ENCODE measurements around the gene PAX3.

The PAX3 gene

DNA sequence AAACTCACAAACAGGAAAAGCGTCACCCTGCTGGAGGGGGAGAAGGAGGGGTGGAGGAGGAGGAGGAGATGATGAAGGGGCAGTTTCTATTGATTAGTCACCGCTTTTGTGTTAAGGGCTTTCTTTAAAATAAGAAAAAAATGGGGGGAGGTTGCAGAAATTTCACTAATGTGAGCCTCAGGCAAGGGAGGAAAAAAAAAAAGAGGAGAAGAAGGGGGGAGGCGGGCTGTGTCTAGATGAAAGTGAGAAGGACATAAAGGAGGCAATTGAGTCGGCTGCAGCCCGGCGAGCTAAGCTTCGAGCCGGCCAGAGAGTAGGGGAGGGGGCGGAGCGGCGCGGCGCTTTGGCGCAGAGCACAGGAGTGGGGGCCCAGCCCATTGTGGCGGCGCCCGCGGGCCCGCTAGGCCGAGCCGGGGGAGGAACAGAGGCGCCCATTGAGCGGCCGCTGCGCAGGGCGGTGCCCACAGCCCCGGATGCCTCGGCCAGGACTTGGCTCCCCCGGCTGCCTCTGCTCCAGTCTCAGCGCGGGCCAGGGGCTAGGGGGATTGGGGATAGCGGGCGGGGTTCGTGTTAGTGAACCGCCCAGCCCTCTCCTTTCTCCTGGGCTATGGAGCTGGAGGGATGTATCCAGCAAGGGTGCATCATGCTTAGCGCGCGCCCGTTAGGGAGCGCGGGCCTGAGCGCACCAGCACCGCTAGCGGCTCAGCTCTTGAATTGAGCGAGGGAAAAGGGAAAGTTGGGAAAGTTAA lies 7.9 kb downstream of the PAX3 start:
- no peak for TF ChIP-seq EZH2 (IDR thresholded peaks at IDR 0.05)
- TF ChIP-seq POLR2AphosphoS5 (IDR thresholded peaks at IDR 0.05; ENCODE audit: borderline replicate concordance, low read depth, low read length): no peak
- H3K4me3 ChIP-seq: no peak overlapping the region
- no peak overlapping the region for H3K9ac ChIP-seq (ENCODE audit: insufficient read length)
- DNase-seq (ENCODE audit: low read depth, low spot score): no peak
- peaks cover 75% of the 10 kb centered on the region for H3K36me3 ChIP-seq (ENCODE audit: insufficient read depth, low read length)
- H3K27ac ChIP-seq: peak overlapping the region; percentile 38; the same call in 1 of the 2 replicates
- no peaks in the 10 kb centered on the region for H3K9me3 ChIP-seq (ENCODE audit: low read depth, low read length)

DNA sequence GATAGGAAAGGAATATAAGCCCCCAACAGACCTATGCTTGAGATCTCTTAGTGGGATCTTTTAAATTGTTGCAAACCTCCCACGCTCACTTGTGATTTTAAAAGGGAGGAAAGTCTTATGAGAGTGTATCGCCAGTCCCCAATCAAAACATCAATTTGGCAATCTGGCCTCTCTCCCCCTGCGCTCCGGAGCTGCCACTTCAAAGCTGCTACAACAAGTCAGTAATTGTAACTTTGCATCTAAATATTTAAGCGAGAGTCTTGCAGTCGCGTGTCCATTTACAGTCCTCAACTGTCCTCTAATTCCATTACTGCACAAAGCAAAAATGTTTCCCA lies 8.4 kb downstream of the PAX3 start:
- no peak for TF ChIP-seq EZH2 (IDR thresholded peaks at IDR 0.05)
- no peak for TF ChIP-seq POLR2AphosphoS5 (IDR thresholded peaks at IDR 0.05; ENCODE audit: borderline replicate concordance, low read depth, low read length)
- TF ChIP-seq FOXP2 (optimal IDR thresholded peaks at IDR 0.05; ENCODE audit: control extremely low read depth, extremely low read length, insufficient read depth): no peak
- DNase-seq (ENCODE audit: low read depth, low spot score): no peak
- H3K9me3 ChIP-seq (ENCODE audit: low read depth, low read length): no peaks in the 10 kb centered on the region
- H3K27ac ChIP-seq: peak overlapping the region; percentile 38; the same call in 1 of the 2 replicates
- no peak overlapping the region for H3K4me3 ChIP-seq
- no peak overlapping the region for H3K9ac ChIP-seq (ENCODE audit: insufficient read length)
- peaks cover 70% of the 10 kb centered on the region for H3K36me3 ChIP-seq (ENCODE audit: insufficient read depth, low read length)

DNA sequence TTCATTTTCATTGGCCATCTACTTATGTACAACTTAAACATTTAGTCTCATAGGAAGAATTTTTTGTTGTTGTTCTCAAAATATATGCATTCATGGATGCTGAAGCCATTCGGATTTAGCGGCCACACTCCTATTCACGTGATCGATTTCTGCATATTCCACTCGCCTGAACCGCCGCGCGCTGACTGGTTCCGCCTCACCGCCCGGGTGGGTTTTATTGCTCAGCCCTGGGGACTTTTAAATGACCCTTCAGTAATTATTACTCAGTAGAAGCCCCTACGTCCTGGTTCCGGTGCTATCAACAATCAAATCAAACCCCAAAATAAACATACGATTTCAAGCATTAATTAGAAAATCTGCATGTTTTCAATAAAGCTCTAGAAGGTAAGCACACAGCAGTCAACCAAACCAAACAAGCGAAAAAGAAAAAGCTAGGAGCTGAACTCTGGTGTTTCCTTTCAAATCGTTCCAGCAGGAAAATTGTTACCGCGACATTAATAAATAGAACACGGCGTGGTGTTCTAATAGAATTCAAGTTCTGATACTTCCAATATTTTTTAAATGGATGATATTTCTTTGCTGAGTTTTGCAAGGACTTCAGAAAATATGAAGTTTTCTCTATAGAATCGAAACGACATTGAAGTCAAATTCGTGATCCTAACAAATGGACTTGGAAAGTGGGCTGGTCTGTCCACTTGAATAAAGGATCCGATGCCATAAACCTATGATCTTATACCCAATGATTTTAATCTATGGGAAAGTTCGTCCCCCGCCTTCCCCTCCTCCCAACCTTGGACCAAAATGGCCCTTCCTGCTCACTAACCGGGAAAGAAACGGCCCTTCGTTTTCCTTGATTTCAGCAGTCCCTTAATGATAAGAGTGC lies 9.3 kb downstream of the PAX3 start:
- Histone ChIP-seq H3K9me3 (ENCODE audit: low read depth, low read length) (no peaks in the 10 kb centered on the region), H3K36me3 (ENCODE audit: insufficient read depth, low read length) (peaks cover 67% of the 10 kb centered on the region), H3K27ac (no peak overlapping the region), H3K9ac (ENCODE audit: insufficient read length) (no peak overlapping the region), H3K4me3 (no peak overlapping the region)
- TF ChIP-seq EZH2 (IDR thresholded peaks at IDR 0.05): no peak
- no peak for TF ChIP-seq FOXP2 (optimal IDR thresholded peaks at IDR 0.05; ENCODE audit: control extremely low read depth, extremely low read length, insufficient read depth)
- no peak for TF ChIP-seq POLR2AphosphoS5 (IDR thresholded peaks at IDR 0.05; ENCODE audit: borderline replicate concordance, low read depth, low read length)
- DNase-seq (ENCODE audit: low read depth, low spot score): no peak

DNA sequence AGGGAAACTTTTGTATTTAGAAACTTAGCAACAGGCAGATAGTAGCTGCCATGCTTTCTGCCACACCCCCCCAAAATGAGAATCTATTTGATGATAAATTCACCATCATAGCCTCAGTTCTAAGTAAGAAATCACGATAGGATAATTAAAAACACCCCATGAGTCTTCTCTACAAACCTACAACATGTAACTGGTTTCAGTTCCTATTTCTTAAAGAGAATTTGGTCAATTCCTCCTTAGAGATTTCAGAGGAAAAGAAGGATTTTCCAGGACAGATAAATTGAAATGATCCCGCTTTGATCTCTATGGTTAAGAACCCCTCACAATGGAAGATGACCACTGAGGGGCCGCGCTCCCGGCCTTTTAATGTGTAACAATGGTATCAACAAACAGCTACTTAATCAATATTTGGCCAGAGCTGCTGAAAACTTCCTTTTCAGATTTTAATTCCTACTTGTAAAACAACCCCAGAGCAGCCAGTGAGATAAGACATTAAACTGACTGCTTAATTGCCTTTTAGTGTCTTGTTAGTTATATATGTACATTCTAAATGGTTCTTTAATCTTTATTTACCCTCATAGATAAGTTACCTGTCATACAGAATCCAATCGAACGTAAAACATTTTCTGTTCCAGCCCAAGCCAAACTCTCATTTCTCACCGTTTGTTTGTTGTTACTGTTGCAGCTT lies 10.1 kb downstream of the PAX3 start:
- H3K27ac ChIP-seq: no peak overlapping the region
- no peak for DNase-seq (ENCODE audit: low read depth, low spot score)
- no peaks in the 10 kb centered on the region for H3K9me3 ChIP-seq (ENCODE audit: low read depth, low read length)
- H3K4me3 ChIP-seq: no peak overlapping the region
- H3K36me3 ChIP-seq (ENCODE audit: insufficient read depth, low read length): peaks cover 60% of the 10 kb centered on the region
- no peak for TF ChIP-seq POLR2AphosphoS5 (IDR thresholded peaks at IDR 0.05; ENCODE audit: borderline replicate concordance, low read depth, low read length)
- TF ChIP-seq FOXP2 (optimal IDR thresholded peaks at IDR 0.05; ENCODE audit: control extremely low read depth, extremely low read length, insufficient read depth): no peak
- TF ChIP-seq EZH2 (IDR thresholded peaks at IDR 0.05): no peak
- H3K9ac ChIP-seq (ENCODE audit: insufficient read length): no peak overlapping the region

DNA sequence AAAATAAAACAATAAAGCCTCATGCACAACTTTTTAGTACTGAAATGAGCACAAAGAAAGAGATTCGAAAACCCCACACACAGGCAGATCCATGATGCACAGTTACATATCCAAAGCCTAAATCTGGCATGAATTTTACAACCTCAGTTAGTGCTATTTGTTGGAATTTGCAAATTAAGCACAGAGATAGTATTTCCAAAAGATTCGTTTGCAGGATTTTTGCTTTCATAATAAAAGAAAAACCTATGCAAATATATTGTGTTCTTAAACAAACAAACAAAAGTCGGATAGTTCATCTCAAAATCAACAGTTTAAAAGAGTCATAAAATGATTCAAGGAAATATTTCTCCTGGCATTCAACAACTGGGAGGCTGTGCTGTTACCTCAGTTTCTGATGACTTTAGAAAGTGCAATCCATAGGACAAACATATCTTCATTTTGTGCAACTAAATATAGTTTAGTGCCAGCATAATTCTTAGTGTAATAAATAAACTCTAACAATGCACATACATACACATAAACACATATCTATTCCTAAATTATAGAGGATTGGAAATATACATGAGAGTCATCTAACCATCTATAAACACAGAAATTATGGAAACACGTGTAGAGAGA lies 10.8 kb downstream of the PAX3 start:
- TF ChIP-seq FOXP2 (optimal IDR thresholded peaks at IDR 0.05; ENCODE audit: control extremely low read depth, extremely low read length, insufficient read depth): no peak
- no peak for TF ChIP-seq EZH2 (IDR thresholded peaks at IDR 0.05)
- no peak for TF ChIP-seq POLR2AphosphoS5 (IDR thresholded peaks at IDR 0.05; ENCODE audit: borderline replicate concordance, low read depth, low read length)
- H3K9ac ChIP-seq (ENCODE audit: insufficient read length): no peak overlapping the region
- H3K4me3 ChIP-seq: no peak overlapping the region
- H3K27ac ChIP-seq: no peak overlapping the region
- no peak for DNase-seq (ENCODE audit: low read depth, low spot score)
- peaks cover 54% of the 10 kb centered on the region for H3K36me3 ChIP-seq (ENCODE audit: insufficient read depth, low read length)
- no peaks in the 10 kb centered on the region for H3K9me3 ChIP-seq (ENCODE audit: low read depth, low read length)

DNA sequence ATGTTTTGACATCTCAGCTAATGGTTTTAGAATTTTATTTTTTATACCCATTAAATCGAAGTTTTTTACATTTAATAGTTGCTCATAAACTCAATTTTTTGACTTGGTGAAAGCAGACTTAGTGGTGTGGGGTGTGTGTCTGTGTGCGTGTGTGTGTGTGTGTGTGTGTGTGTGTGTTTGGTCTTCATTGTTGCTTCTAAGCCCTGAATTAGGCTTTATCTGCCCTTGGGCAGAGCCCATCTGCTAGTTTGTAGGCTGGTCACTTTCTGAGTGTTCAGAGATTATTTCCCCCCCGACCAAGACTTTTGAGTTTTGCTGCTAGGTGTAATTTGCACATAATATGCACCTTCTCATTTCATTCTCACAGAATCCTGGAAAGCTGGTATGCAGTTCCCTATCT lies 14.3 kb downstream of the PAX3 start:
- H3K27ac ChIP-seq: no peak overlapping the region
- no peak for TF ChIP-seq POLR2AphosphoS5 (IDR thresholded peaks at IDR 0.05; ENCODE audit: borderline replicate concordance, low read depth, low read length)
- no peak for TF ChIP-seq EZH2 (IDR thresholded peaks at IDR 0.05)
- no peak for TF ChIP-seq FOXP2 (optimal IDR thresholded peaks at IDR 0.05; ENCODE audit: control extremely low read depth, extremely low read length, insufficient read depth)
- H3K9me3 ChIP-seq (ENCODE audit: low read depth, low read length): no peaks in the 10 kb centered on the region
- peaks cover 28% of the 10 kb centered on the region for H3K36me3 ChIP-seq (ENCODE audit: insufficient read depth, low read length)
- no peak for DNase-seq (ENCODE audit: low read depth, low spot score)
- no peak overlapping the region for H3K9ac ChIP-seq (ENCODE audit: insufficient read length)
- H3K4me3 ChIP-seq: no peak overlapping the region

DNA sequence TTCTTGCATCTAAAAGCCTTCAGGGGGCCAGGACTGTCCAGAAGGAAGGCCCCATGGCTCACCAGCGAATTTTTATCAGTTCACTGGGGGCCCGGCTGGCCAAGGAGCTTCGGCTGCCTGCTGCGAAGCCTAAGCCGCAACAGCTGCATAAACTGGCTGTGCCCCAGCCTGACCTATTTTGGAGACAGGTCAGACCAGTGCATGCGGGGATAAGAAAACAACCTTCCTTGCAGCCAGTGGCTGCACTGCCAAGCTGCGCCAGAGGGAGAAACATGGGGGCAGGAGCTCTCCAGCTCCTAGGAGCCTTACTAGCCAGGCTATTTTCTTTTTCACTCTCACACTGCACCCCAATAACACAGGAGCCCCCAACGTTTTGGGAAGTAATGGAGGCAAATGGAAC lies 15.2 kb downstream of the PAX3 start:
- Histone ChIP-seq H3K4me3 (no peak overlapping the region), H3K36me3 (ENCODE audit: insufficient read depth, low read length) (peaks cover 19% of the 10 kb centered on the region), H3K9ac (ENCODE audit: insufficient read length) (no peak overlapping the region), H3K9me3 (ENCODE audit: low read depth, low read length) (no peaks in the 10 kb centered on the region), H3K27ac (no peak overlapping the region)
- no peak for DNase-seq (ENCODE audit: low read depth, low spot score)
- no peak for TF ChIP-seq EZH2 (IDR thresholded peaks at IDR 0.05)
- TF ChIP-seq FOXP2 (optimal IDR thresholded peaks at IDR 0.05; ENCODE audit: control extremely low read depth, extremely low read length, insufficient read depth): no peak
- TF ChIP-seq POLR2AphosphoS5 (IDR thresholded peaks at IDR 0.05; ENCODE audit: borderline replicate concordance, low read depth, low read length): no peak

DNA sequence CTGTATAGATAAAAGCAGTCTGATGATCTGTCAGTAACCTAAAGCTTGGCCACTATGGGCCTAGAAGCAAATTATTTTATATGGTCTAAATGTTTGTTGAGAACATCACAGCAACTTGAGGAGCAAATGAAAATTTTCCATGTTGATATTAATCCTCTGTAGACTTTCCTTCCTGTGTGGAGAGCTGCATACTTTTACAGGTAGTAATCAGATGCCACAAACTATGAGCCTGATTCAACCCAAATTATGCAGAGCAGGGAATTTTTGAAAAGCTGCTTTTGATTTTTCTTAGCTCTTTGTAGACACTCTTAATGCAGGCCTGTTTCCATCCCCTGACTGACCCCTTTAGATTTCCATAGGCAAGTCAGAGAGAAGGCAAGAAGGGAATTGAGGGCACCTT lies 17.3 kb downstream of the PAX3 start:
- TF ChIP-seq POLR2AphosphoS5 (IDR thresholded peaks at IDR 0.05; ENCODE audit: borderline replicate concordance, low read depth, low read length) (no peak), EZH2 (IDR thresholded peaks at IDR 0.05) (no peak), FOXP2 (optimal IDR thresholded peaks at IDR 0.05; ENCODE audit: control extremely low read depth, extremely low read length, insufficient read depth) (no peak)
- H3K36me3 ChIP-seq (ENCODE audit: insufficient read depth, low read length): peaks cover 5% of the 10 kb centered on the region; the same call in 1 of the 2 replicates
- H3K27ac ChIP-seq: no peak overlapping the region
- no peak overlapping the region for H3K9ac ChIP-seq (ENCODE audit: insufficient read length)
- H3K4me3 ChIP-seq: no peak overlapping the region
- no peaks in the 10 kb centered on the region for H3K9me3 ChIP-seq (ENCODE audit: low read depth, low read length)
- no peak for DNase-seq (ENCODE audit: low read depth, low spot score)
